ENCODE data around the gene MYO16. TPM values are rescaled to one million over a fixed set of nuclear protein-coding genes. Genes with fewer than 3 reads are reported as not detected.

MYO16 gene
- total RNA-seq, 1 experiment from 2014 or later = not detected

DNA sequence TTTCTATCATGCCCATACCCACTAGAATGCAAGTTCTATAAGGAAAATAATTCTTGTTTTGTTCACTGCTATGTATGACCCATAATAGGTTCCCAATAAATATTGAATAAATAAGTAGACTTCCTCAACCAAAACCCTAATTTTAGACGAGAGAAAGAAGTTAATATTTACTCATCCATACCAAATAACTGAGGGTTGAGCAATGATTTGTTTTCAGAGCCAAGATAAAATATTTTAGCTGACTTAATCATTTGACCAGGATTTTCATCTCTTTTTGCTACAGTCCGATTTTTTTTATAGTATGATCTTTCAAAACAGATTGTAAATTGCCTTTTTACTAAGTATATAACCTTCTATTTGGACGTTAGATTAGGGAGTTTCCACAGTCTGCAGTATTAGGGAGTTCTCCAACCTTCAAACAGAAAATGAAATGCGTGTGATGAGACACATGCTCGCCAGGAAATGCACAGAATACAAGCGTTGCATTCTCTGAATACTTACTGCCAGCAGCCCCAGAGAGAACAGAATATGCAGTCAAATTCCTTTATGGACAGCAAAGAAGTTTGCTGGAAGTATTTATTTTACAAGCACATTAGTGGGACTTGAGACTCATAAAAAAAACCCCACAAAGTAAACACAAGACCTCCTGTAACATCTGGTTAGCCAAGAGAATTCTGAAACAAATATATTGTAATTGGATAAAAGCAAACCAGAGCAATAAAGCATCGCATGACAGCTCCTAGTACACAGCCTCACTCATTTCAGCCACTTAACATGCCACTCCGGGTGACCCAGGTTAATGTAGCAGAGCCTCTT is 230.0 kb downstream of the MYO16 start:
- peaks cover 0 to 3% of the 10 kb centered on the region in 2 experiments; a peak in 2 of 5 replicates for H3K9me3 Mint-ChIP-seq
- DNase-seq = no peak
- H4K5ac ChIP-seq (ENCODE audit: insufficient read length, low read depth, low read length) = no peak overlapping the region

More for the DNA sequence above, 230.0 kb downstream of the MYO16 start:
- Histone ChIP-seq H3K9me3 (ENCODE audit: control insufficient read depth, low read depth, low read length) (no peaks in the 10 kb centered on the region), H3K79me2 (ENCODE audit: insufficient read depth, low read length) (no peaks in the 10 kb centered on the region), H3K79me1 (ENCODE audit: insufficient read depth, low read depth, low read length, poor library complexity, severe bottlenecking) (no peaks in the 10 kb centered on the region), H4K20me1 (ENCODE audit: control insufficient read depth, insufficient read depth, insufficient read length) (no peaks in the 10 kb centered on the region), H2BK5ac (ENCODE audit: insufficient read length, low read length) (no peak overlapping the region), H3K27me3 (ENCODE audit: insufficient read depth, low read length) (no peaks in the 10 kb centered on the region), H3K18ac (ENCODE audit: insufficient read length, low read depth, low read length) (no peak overlapping the region), H3K4me2 (ENCODE audit: insufficient read depth, insufficient read length, low read length) (no peak overlapping the region), H4K91ac (ENCODE audit: insufficient read length, low read depth, low read length) (no peak overlapping the region), H2BK120ac (ENCODE audit: low read depth, low read length, poor library complexity, severe bottlenecking) (no peak overlapping the region), H4K8ac (replicated peaks; ENCODE audit: insufficient read length, low read depth, low read length) (no peak overlapping the region), H3K14ac (ENCODE audit: insufficient read depth, low read length) (no peak overlapping the region), H2BK20ac (ENCODE audit: low read depth, low read length, poor library complexity, severe bottlenecking) (no peak overlapping the region), H2AK5ac (ENCODE audit: insufficient read length, low read length) (no peak overlapping the region), H3K23ac (ENCODE audit: insufficient read length, low read depth, low read length) (no peak overlapping the region), H3K27ac (ENCODE audit: insufficient read length, low read depth, low read length) (no peak overlapping the region), H3K9ac (ENCODE audit: extremely low read depth, insufficient read length, low read length) (no peak overlapping the region), H3T11ph (ENCODE audit: low read length) (no peak overlapping the region), H2BK12ac (ENCODE audit: insufficient read length, low read depth, low read length) (no peak overlapping the region), H2BK15ac (ENCODE audit: low read depth, low read length) (no peak overlapping the region), H3K56ac (ENCODE audit: insufficient read length, low read depth, low read length) (no peak overlapping the region), H2AFZ (ENCODE audit: low read length) (no peak overlapping the region), H3K23me2 (ENCODE audit: insufficient read length, low read depth, low read length, poor library complexity, severe bottlenecking) (no peaks in the 10 kb centered on the region), H3K4me1 (ENCODE audit: insufficient read depth, low read length) (peaks cover 12% of the 10 kb centered on the region), H3K4ac (ENCODE audit: low read depth, low read length) (no peak overlapping the region)
- Mint-ChIP-seq H3K4me1 (peaks cover 24 to 30% of the 10 kb centered on the region in 2 experiments), H3K27me3 (ENCODE audit: low read depth) (no peaks in the 10 kb centered on the region), H3K27ac (no peak overlapping the region), H3K36me3 (ENCODE audit: insufficient read depth in 1 of 3, low read depth in 3 of 3) (peaks cover 0 to 10% (median 0%) of the 10 kb centered on the region in 3 experiments; a peak in 3 of 7 replicates), H3K4me3 (no peak overlapping the region)
- TF ChIP-seq, protein P1, sequence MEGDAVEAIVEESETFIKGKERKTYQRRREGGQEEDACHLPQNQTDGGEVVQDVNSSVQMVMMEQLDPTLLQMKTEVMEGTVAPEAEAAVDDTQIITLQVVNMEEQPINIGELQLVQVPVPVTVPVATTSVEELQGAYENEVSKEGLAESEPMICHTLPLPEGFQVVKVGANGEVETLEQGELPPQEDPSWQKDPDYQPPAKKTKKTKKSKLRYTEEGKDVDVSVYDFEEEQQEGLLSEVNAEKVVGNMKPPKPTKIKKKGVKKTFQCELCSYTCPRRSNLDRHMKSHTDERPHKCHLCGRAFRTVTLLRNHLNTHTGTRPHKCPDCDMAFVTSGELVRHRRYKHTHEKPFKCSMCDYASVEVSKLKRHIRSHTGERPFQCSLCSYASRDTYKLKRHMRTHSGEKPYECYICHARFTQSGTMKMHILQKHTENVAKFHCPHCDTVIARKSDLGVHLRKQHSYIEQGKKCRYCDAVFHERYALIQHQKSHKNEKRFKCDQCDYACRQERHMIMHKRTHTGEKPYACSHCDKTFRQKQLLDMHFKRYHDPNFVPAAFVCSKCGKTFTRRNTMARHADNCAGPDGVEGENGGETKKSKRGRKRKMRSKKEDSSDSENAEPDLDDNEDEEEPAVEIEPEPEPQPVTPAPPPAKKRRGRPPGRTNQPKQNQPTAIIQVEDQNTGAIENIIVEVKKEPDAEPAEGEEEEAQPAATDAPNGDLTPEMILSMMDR (conservative IDR thresholded peaks at IDR 0.05) = no peak
- WGBS (ENCODE audit: extremely low coverage, insufficient read length, low lambda C conversion rate) = no CpG with 5 or more reads among the region's 8 CpGs
